Activated T-helper 1 cell treated with anti-CD3 and anti-CD28 coated beads, Interleukin-12 subunit alpha, Interleukin-12 subunit beta, Interleukin-2, Interleukin-4 antibody, amounts not matched to agents 30 ng/mL and 10 ng/mL and 1 ng/mL, durations not matched to agents 14 hours and 24 hours and 36 hours (primary cell): Measurements from ENCODE around the gene CATSPERZ. TPM values are rescaled to one million over a fixed set of nuclear protein-coding genes. Genes with fewer than 3 reads are reported as not detected.
A peak's percentile ranks its signal among the peaks of the same experiment; 100 is the strongest.

Experiments used
- DNase-seq: peaks from one replicate; pipeline ENCODE4 v3.0.0; 2021; ENCODE audit warnings: low spot score
- H3K27ac Mint-ChIP-seq: one replicate; pipeline ENCODE4 v1.8.0; 2021; ENCODE audit warnings: mild to moderate bottlenecking, mixed read lengths
- H3K27me3 Mint-ChIP-seq: one replicate; pipeline ENCODE4 v1.8.0; 2022; ENCODE audit warnings: mild to moderate bottlenecking, moderate library complexity, mixed read lengths; ENCODE audit not compliant: insufficient read depth
- H3K36me3 Mint-ChIP-seq: one replicate; pipeline ENCODE4 v1.8.0; 2021; ENCODE audit warnings: low read depth, mixed read lengths
- H3K4me1 Mint-ChIP-seq: one replicate; pipeline ENCODE4 v1.8.0; 2021; ENCODE audit warnings: low read depth, mixed read lengths
- H3K4me3 Mint-ChIP-seq: one replicate; pipeline ENCODE4 v1.8.0; 2021; ENCODE audit warnings: mild to moderate bottlenecking, moderate library complexity, mixed read lengths
- H3K9me3 Mint-ChIP-seq: one replicate; pipeline ENCODE4 v1.8.0; 2021; ENCODE audit warnings: mixed read lengths
- intact Hi-C: fragments of 100-400 bp; cut with micrococcal nuclease; formaldehyde crosslinking; loops from one replicate; pipeline ENCODE4 v1.15.1; 2024
- total RNA-seq: library from RNA; stranded (reverse); gene quantifications from 2 replicates; pipeline ENCODE4 v1.2.3, GENCODE V29; 2022

CATSPERZ gene
- total RNA-seq, 1 donor from 2014 or later = 0.47 TPM

DNA sequence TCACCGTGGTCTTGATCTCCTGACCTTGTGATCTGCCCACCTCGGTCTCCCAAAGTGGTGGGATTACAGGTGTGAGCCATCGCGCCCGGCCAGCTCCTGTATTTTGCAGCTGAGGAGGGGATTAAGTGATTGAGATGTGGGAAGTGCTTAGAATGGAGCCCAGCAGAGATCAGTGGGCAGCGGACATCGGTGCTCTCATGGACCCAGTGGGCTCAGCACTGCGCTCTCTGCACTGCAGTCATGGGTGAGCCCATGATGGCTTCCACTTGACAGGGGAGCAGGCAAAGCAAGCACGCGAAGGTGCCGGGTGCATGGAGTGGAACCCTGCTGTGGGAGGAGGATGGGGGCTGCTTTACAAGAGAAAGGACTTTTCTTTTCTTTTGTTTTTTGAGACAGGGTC is 30.7 kb downstream of the CATSPERZ start:
- no peak overlapping the region for H3K4me3 Mint-ChIP-seq
- H3K36me3 Mint-ChIP-seq = peaks cover 8% of the 10 kb centered on the region
- H3K27ac Mint-ChIP-seq = no peak overlapping the region
- DNase-seq = no peak
- H3K9me3 Mint-ChIP-seq = no peaks in the 10 kb centered on the region
- intact Hi-C loops = loop anchor here (1.0 kb wide), 2 partner anchors 9 to 13 kb away; partner anchors contain the start of genes CCDC88B and PRDX5
- H3K4me1 Mint-ChIP-seq = peaks cover 16% of the 10 kb centered on the region
- H3K27me3 Mint-ChIP-seq = no peaks in the 10 kb centered on the region

DNA sequence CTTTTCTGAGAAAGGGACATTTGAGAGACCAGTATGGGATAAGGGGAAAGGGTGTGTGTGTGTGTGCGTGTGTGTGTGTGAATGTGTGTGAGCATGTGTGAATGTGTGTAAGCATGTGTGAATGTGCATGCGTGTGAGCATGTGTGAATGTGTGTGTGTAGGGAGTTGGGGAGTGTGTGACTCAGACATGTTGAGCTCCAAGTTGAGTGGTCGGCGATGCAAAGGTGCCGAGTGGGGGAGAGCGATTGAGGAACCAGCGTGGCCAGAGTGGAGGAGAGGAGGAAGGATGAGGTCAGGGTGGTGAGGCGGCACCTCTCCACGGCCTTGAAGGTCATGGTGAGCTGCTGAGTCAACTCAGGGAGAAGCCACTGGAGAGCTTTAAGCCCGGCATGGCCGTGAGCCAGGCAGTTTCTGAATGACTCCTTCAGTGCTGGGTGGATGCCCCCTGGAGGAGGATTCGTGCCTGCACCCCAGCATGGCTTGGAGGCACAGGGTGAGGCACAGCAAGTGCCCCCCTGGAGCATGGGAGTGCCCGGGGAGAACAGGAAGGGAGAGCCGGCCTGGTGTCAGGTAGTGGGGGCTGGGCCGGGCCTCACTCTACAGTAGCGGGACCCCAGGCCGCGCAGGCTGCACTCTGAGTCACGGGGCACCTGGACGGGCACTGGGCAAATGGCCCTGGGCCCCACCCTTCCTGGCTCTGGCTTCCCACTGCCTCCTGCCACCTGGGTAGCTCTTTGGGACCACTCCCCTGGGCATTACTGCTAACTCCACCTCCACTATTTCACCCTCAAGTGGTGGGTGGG is 31.6 kb downstream of the CATSPERZ start:
- H3K27ac Mint-ChIP-seq = peak overlapping the region; percentile 85
- intact Hi-C loops = loop anchor here (1.0 kb wide), 2 partner anchors 9 to 13 kb away; partner anchors contain the start of genes CCDC88B and PRDX5
- peak; percentile 66 for DNase-seq
- H3K4me3 Mint-ChIP-seq = peak overlapping the region; percentile 4
- H3K9me3 Mint-ChIP-seq = no peaks in the 10 kb centered on the region
- peaks cover 16% of the 10 kb centered on the region for H3K4me1 Mint-ChIP-seq
- no peaks in the 10 kb centered on the region for H3K27me3 Mint-ChIP-seq
- peaks cover 8% of the 10 kb centered on the region for H3K36me3 Mint-ChIP-seq

DNA sequence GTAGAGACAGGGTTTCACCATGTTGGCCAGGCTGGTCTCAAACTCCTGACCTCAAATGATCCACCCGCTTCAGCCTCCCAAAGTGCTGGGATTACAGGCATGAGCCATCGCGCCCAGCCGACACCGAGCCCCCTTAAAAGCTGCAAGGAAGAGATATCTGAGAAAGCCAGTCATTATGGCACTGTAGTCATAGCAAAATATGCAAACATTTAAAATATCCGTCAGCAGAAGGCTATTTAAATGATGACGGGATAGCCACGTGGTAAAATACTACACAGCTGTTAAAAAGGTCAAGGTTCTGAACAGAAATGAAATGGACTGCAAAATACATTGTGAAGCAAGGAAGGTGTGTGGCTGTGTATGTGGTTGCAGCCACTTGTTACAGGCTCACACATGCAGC is 33.4 kb downstream of the CATSPERZ start:
- H3K36me3 Mint-ChIP-seq = peaks cover 10% of the 10 kb centered on the region
- no peak for DNase-seq
- H3K27me3 Mint-ChIP-seq = no peaks in the 10 kb centered on the region
- H3K4me3 Mint-ChIP-seq = no peak overlapping the region
- H3K4me1 Mint-ChIP-seq = peaks cover 28% of the 10 kb centered on the region
- H3K9me3 Mint-ChIP-seq = no peaks in the 10 kb centered on the region
- intact Hi-C loops = no loop called here
- H3K27ac Mint-ChIP-seq = no peak overlapping the region

DNA sequence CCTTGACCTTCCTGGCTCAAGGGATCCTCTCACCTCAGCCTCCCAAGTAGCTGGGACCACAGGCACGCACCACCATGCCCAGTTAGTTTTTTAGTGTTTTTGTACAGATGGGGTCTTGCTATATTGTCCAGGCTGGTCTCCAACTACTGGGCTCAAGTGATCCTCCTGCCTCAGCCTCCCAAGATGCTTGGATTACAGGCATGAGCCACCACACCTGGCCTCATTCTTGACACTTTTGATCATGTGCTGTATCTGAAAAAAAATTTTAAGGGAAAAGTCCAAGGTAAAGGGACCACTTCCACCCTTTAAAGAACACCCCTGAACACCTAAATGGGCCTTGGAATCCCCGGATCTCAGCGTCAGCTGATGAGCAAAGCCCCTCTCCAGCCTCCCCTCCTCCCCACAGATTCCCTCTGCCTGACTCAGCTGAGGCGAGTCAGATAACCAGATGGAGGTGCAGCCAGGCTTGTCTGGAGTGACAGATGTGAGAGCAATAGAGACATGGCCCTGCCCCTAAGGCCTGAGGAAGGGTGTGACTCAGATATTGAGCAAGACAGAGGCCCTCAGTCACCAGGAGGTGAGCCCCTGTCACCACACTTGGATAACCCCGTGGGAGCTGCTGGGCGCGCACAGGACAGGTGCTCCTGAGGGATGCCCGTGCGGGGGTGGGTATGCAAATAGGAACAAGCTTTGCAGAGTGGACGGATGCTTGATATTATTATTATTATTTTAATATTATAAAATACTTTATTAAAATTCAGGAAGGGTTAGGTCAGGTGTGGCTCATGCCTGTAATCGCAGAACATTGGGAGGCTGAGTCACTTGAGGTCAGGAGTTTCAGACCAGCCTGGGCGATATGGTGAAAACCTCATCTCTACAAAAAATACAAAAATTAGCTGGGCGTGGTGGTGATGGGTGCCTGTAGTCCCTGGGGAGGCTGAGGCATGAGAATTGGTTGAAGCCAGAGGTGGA is 34.9 kb downstream of the CATSPERZ start:
- H3K36me3 Mint-ChIP-seq = peaks cover 10% of the 10 kb centered on the region
- DNase-seq = no peak
- no peak overlapping the region for H3K4me3 Mint-ChIP-seq
- peak overlapping the region; percentile 76 for H3K27ac Mint-ChIP-seq
- intact Hi-C loops = no loop called here
- peaks cover 39% of the 10 kb centered on the region for H3K4me1 Mint-ChIP-seq
- H3K9me3 Mint-ChIP-seq = no peaks in the 10 kb centered on the region
- H3K27me3 Mint-ChIP-seq = no peaks in the 10 kb centered on the region

DNA sequence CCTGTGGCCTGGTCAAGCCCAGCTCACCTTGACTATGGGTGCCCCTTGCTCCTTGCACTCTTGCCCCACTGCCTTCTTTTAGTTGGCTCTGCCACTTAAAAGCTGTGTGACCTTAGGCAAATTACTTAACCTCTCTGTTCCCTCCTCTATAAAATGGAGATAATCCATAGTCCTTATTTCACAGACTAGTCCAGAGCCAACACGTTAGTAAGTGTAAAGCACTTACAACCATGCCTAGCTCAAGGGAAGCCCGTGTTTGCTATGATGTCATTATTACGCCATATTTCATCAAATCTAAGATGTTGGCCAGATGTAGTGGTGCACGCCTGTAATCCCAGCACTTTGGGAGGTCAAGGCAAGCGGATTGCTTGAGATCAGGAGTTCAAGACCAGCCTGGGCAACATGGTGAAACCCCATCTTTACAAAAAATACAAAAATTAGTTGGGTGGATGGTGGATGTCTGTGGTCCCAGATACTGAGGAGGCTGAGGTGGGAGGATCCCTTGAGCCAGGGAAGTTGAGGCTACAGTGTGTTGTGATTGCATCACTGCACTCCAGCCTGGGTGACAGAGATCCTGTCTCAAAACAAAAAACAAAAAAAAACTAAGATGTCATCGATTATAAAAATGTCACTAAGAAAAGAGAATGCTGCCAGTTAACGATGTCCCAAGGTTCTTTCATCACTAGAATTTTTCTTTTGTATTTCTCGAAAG is 37.5 kb downstream of the CATSPERZ start:
- Mint-ChIP-seq H3K9me3 (no peaks in the 10 kb centered on the region), H3K27me3 (no peaks in the 10 kb centered on the region), H3K27ac (no peak overlapping the region), H3K36me3 (peaks cover 10% of the 10 kb centered on the region), H3K4me3 (peak overlapping the region; percentile 26), H3K4me1 (peaks cover 41% of the 10 kb centered on the region)
- no peak for DNase-seq
- intact Hi-C loops = no loop called here

DNA sequence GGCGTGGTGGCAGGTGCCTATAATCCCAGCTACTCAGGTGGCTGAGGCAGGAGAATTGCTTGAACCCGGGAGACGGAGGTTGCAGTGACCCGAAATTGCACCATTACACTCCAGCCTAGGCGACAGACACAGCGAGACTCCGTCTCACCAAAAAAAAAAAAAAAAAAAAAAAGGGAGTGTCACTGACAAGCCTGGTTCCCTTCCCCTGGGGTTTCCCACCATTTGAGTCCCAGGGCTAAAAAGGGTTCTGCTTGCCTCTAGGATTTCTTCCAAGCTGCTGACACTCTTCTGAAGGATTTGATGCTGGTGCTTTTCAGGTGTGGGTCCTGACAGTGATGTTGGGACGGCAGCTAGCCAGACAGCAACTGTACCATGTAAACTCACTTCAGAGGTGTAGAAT is 38.6 kb downstream of the CATSPERZ start:
- peaks cover 9% of the 10 kb centered on the region for H3K36me3 Mint-ChIP-seq
- peaks cover 41% of the 10 kb centered on the region for H3K4me1 Mint-ChIP-seq
- no peaks in the 10 kb centered on the region for H3K9me3 Mint-ChIP-seq
- intact Hi-C loops = no loop called here
- H3K27me3 Mint-ChIP-seq = no peaks in the 10 kb centered on the region
- peak overlapping the region; percentile 94 for H3K27ac Mint-ChIP-seq
- no peak for DNase-seq
- H3K4me3 Mint-ChIP-seq = peak overlapping the region; percentile 91

DNA sequence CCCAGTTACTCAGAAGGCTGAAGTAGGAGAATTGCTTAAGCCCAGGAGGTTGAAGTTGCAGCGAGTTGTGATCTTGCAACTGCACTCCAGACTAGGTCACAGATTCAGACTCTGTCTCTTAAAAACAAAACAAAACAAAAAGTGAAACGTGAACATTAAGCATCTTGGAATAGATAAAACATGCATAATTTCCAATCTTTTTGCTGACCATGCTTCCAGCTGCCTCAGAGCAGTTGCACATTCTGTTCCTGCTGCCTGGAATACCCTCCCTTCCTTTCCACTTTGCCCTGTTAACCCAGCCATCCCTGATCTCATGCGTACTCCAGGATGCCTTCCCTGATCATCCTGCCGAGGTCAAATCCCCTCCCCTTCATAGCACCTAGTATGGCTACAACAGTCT is 39.1 kb downstream of the CATSPERZ start:
- DNase-seq = no peak
- Mint-ChIP-seq H3K27ac (peak overlapping the region; percentile 94), H3K27me3 (no peaks in the 10 kb centered on the region), H3K36me3 (peaks cover 8% of the 10 kb centered on the region), H3K4me1 (peaks cover 41% of the 10 kb centered on the region), H3K9me3 (no peaks in the 10 kb centered on the region), H3K4me3 (peak overlapping the region; percentile 91)
- intact Hi-C loops = no loop called here

DNA sequence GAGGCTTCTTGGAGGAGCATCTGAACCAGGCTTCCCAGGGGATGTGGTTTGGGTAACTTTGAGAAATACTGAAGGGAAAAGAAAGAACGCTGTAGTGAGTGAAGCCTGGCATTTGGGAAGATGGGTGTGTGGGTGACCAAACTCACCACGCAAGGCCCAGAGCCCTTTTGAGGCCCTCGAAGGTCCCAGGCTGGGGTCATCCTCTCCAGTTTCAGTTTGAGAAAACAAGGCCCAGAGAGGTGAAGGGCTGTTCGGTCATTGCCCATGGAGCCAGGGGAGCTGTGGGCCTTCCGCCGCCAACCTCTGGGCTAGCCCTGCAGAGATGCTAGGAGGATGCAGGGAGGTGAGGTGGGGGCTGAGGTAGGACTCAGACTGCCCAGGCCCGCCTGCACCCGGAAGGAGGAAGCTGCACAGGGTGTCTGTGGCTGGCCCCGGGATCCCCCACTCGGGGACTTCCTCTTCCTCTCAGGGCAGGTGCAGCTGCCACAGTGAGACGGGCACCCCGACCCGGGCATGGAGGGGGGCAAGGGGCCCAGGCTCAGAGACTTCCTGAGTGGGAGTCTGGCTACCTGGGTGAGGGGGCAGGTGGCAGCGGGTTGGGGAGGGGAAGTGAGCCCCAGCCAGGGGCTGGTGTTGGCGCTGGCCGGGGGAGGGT is 39.7 kb downstream of the CATSPERZ start, which contains the start of gene CCDC88B:
Gene CCDC88B, plus strand, starts transcription at position 451 of the 655 bp plus-strand sequence. Its CDS starts 63 bp downstream, at position 514.
- Mint-ChIP-seq H3K36me3 (peaks cover 8% of the 10 kb centered on the region), H3K27me3 (no peaks in the 10 kb centered on the region), H3K4me3 (peak within 1 kb of the TSS; percentile 91), H3K9me3 (no peaks in the 10 kb centered on the region), H3K4me1 (peaks cover 39% of the 10 kb centered on the region), H3K27ac (peak within 1 kb of the TSS; percentile 94)
- intact Hi-C loops = loop anchor here (1.0 to 2.0 kb wide), 5 partner anchors 9 to 99 kb away; partner anchors contain the start of genes BAD, ESRRA, FKBP2 and GPR137
- DNase-seq = peak; percentile 82

DNA sequence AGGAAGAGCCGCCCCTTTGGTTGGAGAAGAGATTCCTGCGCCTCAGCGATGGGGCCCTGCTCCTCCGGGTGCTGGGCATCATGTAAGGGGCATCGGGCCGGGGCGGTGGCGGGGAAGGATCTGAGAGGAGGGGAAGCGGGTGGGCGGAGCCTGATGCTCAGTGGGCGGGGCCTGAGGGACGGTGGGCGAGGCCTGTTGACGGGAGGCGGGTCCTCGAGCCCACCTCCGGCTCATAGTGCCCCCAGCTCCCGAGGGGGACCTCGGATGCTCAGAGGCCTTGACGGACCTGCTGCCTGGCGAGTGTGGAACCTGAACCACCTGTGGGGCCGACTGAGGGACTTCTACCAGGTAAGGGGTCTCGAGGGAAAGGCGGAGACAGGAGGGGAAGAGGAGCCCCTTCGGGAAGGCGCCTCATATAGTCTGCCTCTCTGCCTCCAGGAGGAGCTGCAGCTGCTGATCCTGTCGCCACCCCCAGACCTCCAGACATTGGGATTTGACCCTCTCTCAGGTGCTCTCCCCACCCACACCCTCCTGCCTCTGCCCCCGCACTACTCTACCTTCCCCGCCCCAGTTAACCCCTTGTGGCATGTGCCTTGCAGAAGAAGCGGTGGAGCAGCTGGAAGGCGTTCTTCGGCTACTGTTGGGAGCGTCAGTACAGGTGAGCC is 40.6 kb downstream of the CATSPERZ start:
- Mint-ChIP-seq H3K9me3 (no peaks in the 10 kb centered on the region), H3K4me1 (peaks cover 32% of the 10 kb centered on the region), H3K27ac (peak overlapping the region; percentile 94), H3K27me3 (no peaks in the 10 kb centered on the region), H3K4me3 (peak overlapping the region; percentile 91), H3K36me3 (peaks cover 10% of the 10 kb centered on the region)
- peak; percentile 72 for DNase-seq
- intact Hi-C loops = loop anchor here (1.0 to 2.0 kb wide), 5 partner anchors 10 to 100 kb away; partner anchors contain the start of genes BAD, ESRRA, FKBP2 and GPR137

DNA sequence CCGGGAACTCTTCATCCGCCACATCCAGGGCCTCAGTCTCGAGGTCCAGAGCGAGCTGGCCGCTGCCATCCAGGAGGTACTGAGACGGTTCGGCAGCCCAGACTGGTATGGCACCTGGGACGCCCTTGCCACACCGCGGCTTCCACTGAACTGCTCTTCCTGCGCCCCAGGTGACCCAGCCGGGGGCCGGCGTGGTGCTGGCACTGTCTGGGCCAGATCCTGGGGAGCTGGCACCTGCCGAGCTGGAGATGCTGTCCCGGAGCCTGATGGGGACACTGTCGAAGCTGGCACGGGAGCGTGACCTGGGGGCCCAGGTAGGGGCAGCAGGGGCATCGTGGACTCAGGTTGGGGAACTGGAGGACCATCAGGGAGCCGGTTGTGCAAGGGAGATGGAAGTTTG is 41.3 kb downstream of the CATSPERZ start:
- H3K4me1 Mint-ChIP-seq = peaks cover 32% of the 10 kb centered on the region
- no peaks in the 10 kb centered on the region for H3K9me3 Mint-ChIP-seq
- peaks cover 12% of the 10 kb centered on the region for H3K36me3 Mint-ChIP-seq
- H3K27me3 Mint-ChIP-seq = no peaks in the 10 kb centered on the region
- peak overlapping the region; percentile 91 for H3K4me3 Mint-ChIP-seq
- intact Hi-C loops = loop anchor here (2.0 kb wide), 1 partner anchor 57 kb away; the partner anchor contains the start of genes BAD and GPR137
- no peak for DNase-seq
- H3K27ac Mint-ChIP-seq = peak overlapping the region; percentile 52
